IMR-90 (cell line): ENCODE data around the gene PGS1. TPM values are rescaled to one million over a fixed set of nuclear protein-coding genes. Genes with fewer than 3 reads are reported as not detected.

Experiments used
- ATAC-seq: fragments of 200-7000 bp; cut with Tn5 transposase; 2 replicates; pipeline ENCODE4 v1.9.1; 2020; ENCODE audit warnings: low read depth, mild to moderate bottlenecking, moderate library complexity
- BruUV-seq: library from RNA; stranded (reverse); fragments of 400-500 nt; replicated peaks from 2 replicates; lab custom pipeline; 2021; lab: Mats Ljungman, UMichigan
- CTCF ChIA-PET: fragments of 300-600 bp; formaldehyde crosslinking; extraction: SDS; loops from one replicate; lab custom pipeline; 2021; ENCODE audit warnings: antibody characterized with exemption; lab: Yijun Ruan, JAX
- POLR2A ChIA-PET: fragments of 300-600 bp; sonication (Branson Sonifier 250); formaldehyde crosslinking; loops from one replicate; lab custom pipeline; 2022; ENCODE audit warnings: antibody characterized with exemption; ENCODE audit not compliant: unreplicated experiment; lab: Charles Lee
- DNase-seq: peaks from one replicate; pipeline ENCODE4 v3.0.0; 2013
- H2AFZ ChIP-seq: replicated peaks from 2 replicates; pipeline ENCODE3; 2013; ENCODE audit warnings: low read length, mild to moderate bottlenecking; ENCODE audit not compliant: poor library complexity
- H2AK5ac ChIP-seq: 2 replicates; pipeline ENCODE4 v1.6.1; 2013; ENCODE audit warnings: low read depth, low read length, inconsistent platforms
- H2AK9ac ChIP-seq: replicated peaks from 2 replicates; pipeline ENCODE3; 2013; ENCODE audit warnings: mild to moderate bottlenecking, low read depth, low read length, moderate library complexity; ENCODE audit not compliant: poor library complexity
- H2BK120ac ChIP-seq: 2 replicates; pipeline ENCODE4 v1.6.1; 2013; ENCODE audit warnings: low read depth, low read length, inconsistent platforms
- H2BK15ac ChIP-seq: 3 replicates; pipeline ENCODE4 v1.6.1; 2013; ENCODE audit warnings: low read depth, low read length, inconsistent platforms
- H2BK20ac ChIP-seq: 2 replicates; pipeline ENCODE4 v1.6.1; 2013; ENCODE audit warnings: low read depth, mild to moderate bottlenecking, inconsistent platforms, low read length, moderate library complexity
- H2BK5ac ChIP-seq: 2 replicates; pipeline ENCODE4 v1.6.1; 2013; ENCODE audit warnings: mild to moderate bottlenecking, low read depth, low read length, inconsistent platforms; ENCODE audit not compliant: poor library complexity, severe bottlenecking
- H3K14ac ChIP-seq: replicated peaks from 2 replicates; pipeline ENCODE4 v1.6.1; 2013; ENCODE audit warnings: low read depth, low read length, inconsistent platforms
- H3K18ac ChIP-seq: 2 replicates; pipeline ENCODE4 v1.6.1; 2013; ENCODE audit warnings: low read depth, low read length, control low read depth
- H3K23ac ChIP-seq: 2 replicates; pipeline ENCODE4 v1.6.1; 2013; ENCODE audit warnings: low read depth, low read length, inconsistent platforms
- H3K27ac ChIP-seq: 2 replicates; pipeline ENCODE4 v1.5.1; 2013; ENCODE audit warnings: mild to moderate bottlenecking, control low read depth, low read length; ENCODE audit not compliant: insufficient read depth
- H3K27me3 ChIP-seq: 2 replicates; pipeline ENCODE4 v1.6.1; 2013; ENCODE audit warnings: low read length; ENCODE audit not compliant: control insufficient read depth, insufficient read depth
- H3K36me3 ChIP-seq: 2 replicates; pipeline ENCODE4 v1.6.1; 2013; ENCODE audit warnings: low read length, mixed read lengths; ENCODE audit not compliant: control insufficient read depth, insufficient read depth
- H3K4ac ChIP-seq: 2 replicates; pipeline ENCODE4 v1.6.1; 2013; ENCODE audit warnings: low read depth, low read length, inconsistent platforms
- H3K4me1 ChIP-seq: 2 replicates; pipeline ENCODE4 v1.6.1; 2013; ENCODE audit warnings: low read length, mixed read lengths; ENCODE audit not compliant: control insufficient read depth, insufficient read depth
- H3K4me2 ChIP-seq: 2 replicates; pipeline ENCODE4 v1.6.1; 2013; ENCODE audit warnings: low read depth, mild to moderate bottlenecking, control low read depth, low read length, moderate library complexity
- H3K4me3 ChIP-seq: 2 replicates; pipeline ENCODE4 v1.5.1; 2013; ENCODE audit warnings: low read depth, mild to moderate bottlenecking, control low read depth, low read length, moderate library complexity; ENCODE audit not compliant: insufficient read depth
- H3K56ac ChIP-seq: 2 replicates; pipeline ENCODE4 v1.6.1; 2013; ENCODE audit warnings: low read length, inconsistent platforms; ENCODE audit not compliant: insufficient read depth; ENCODE audit errors: extremely low read depth
- H3K79me1 ChIP-seq, 2 experiments: 2 replicates each; pipeline ENCODE4 v1.6.1; 2013; ENCODE audit warnings: low read length in 2 of 2, inconsistent platforms in 1 of 2, low read depth in 1 of 2
- H3K9ac ChIP-seq: 2 replicates; pipeline ENCODE4 v1.6.1; 2013; ENCODE audit warnings: low read depth, low read length, control low read depth
- H3K9me1 ChIP-seq: 2 replicates; pipeline ENCODE4 v1.6.1; 2013; ENCODE audit warnings: low read length, inconsistent platforms; ENCODE audit not compliant: insufficient read depth
- H3K9me3 ChIP-seq: 2 replicates; pipeline ENCODE4 v1.6.1; 2013; ENCODE audit warnings: low read length; ENCODE audit not compliant: control insufficient read depth, insufficient read depth
- H4K20me1 ChIP-seq: 2 replicates; pipeline ENCODE4 v1.6.1; 2013; ENCODE audit warnings: low read length, inconsistent platforms; ENCODE audit not compliant: insufficient read depth
- H4K5ac ChIP-seq: 2 replicates; pipeline ENCODE4 v1.6.1; 2013; ENCODE audit warnings: mild to moderate bottlenecking, low read depth, low read length, control low read depth
- H4K8ac ChIP-seq, 2 experiments: 2 replicates each; pipeline ENCODE4 v1.6.1; 2013; ENCODE audit warnings: low read depth in 2 of 2, low read length in 2 of 2, control low read depth in 1 of 2, inconsistent platforms in 1 of 2
- H4K91ac ChIP-seq: 2 replicates; pipeline ENCODE4 v1.6.1; 2013; ENCODE audit warnings: low read depth, low read length, inconsistent platforms; ENCODE audit not compliant: insufficient read depth
- BHLHE40 ChIP-seq: fragments of 150-350 bp; IDR thresholded peaks from 2 replicates; pipeline ENCODE4 v1.6.1; 2016; ENCODE audit warnings: mild to moderate bottlenecking, low read depth, low read length
- CEBPB ChIP-seq: IDR thresholded peaks from 2 replicates; pipeline ENCODE4 v1.6.1; 2012; ENCODE audit warnings: low read depth, low read length, improper control_type of control experiment
- CHD1 ChIP-seq: IDR thresholded peaks from 2 replicates; pipeline ENCODE4 v1.6.1; 2012; ENCODE audit warnings: low read depth, low read length, improper control_type of control experiment
- CTCF ChIP-seq: conservative IDR thresholded peaks from 2 replicates; pipeline ENCODE4 v1.5.1; 2012; ENCODE audit warnings: mild to moderate bottlenecking, low read depth, low read length, improper control_type of control experiment
- FOS ChIP-seq: fragments of 150-350 bp; IDR thresholded peaks from 2 replicates; pipeline ENCODE4 v1.6.1; 2016; ENCODE audit warnings: low read depth, low read length
- MAFK ChIP-seq: IDR thresholded peaks from 2 replicates; pipeline ENCODE4 v1.6.1; 2012; ENCODE audit warnings: low read depth, low read length, improper control_type of control experiment
- MAZ ChIP-seq: IDR thresholded peaks from 2 replicates; pipeline ENCODE4 v1.6.1; 2012; ENCODE audit warnings: low read depth, mild to moderate bottlenecking, low read length, improper control_type of control experiment, moderate library complexity, borderline replicate concordance
- NFE2L2 ChIP-seq: fragments of 150-350 bp; IDR thresholded peaks from 2 replicates; pipeline ENCODE4 v1.6.1; 2016; ENCODE audit warnings: low read depth, mild to moderate bottlenecking, low read length
- RAD21 ChIP-seq: IDR thresholded peaks from 2 replicates; pipeline ENCODE4 v1.6.1; 2012; ENCODE audit warnings: low read length, improper control_type of control experiment
- RCOR1 ChIP-seq: IDR thresholded peaks from 2 replicates; pipeline ENCODE4 v1.6.1; 2012; ENCODE audit warnings: mild to moderate bottlenecking, low read length, improper control_type of control experiment; ENCODE audit not compliant: insufficient replicate concordance
- RFX5 ChIP-seq: IDR thresholded peaks from 2 replicates; pipeline ENCODE4 v1.8.0; 2012; ENCODE audit warnings: low read depth, mild to moderate bottlenecking, low read length, moderate library complexity
- SMC3 ChIP-seq: fragments of 150-350 bp; IDR thresholded peaks from 2 replicates; pipeline ENCODE4 v1.6.1; 2016; ENCODE audit warnings: low read depth, mild to moderate bottlenecking, antibody characterized with exemption, low read length, moderate library complexity
- WGBS, 2 experiments: methylation state at CpG; one replicate each; pipeline versions ENCODE4 v1.1.5 to v1.1.7; 2013; ENCODE audit warnings: missing lambda C conversion rate in 2 of 2; ENCODE audit not compliant: insufficient read length in 1 of 2; ENCODE audit errors: extremely low coverage in 2 of 2; 5-methylcytosine and 5-hydroxymethylcytosine counted together
- dilution Hi-C: fragments of 300-500 bp; cut with HindIII; formaldehyde crosslinking; loops from one replicate; pipeline ENCODE4 v1.14.3; 2018; ENCODE audit warnings: low sequenced_read_pairs; ENCODE audit not compliant: unreplicated experiment
- in situ Hi-C: fragments of 300-500 bp; cut with MboI; formaldehyde crosslinking; loops from 3 replicates; pipeline ENCODE4 v1.14.3; 2019; ENCODE audit warnings: low sequenced_read_pairs, inconsistent platforms, mixed read lengths
- intact Hi-C: fragments of 100-400 bp; cut with micrococcal nuclease; formaldehyde crosslinking; loops from 2 replicates; pipeline ENCODE4 v1.10.0; 2022
- polyA plus RNA-seq, 3 experiments: library from polyadenylated mRNA; depleted of rRNA; stranded (reverse); fragments of >200 nt; gene quantifications; 2 replicates each; pipeline ENCODE4 v1.2.3, GENCODE V29; 2012; ENCODE audit warnings: low replicate concordance in 1 of 3
- total RNA-seq: library from RNA; depleted of rRNA; stranded (reverse); fragments of >200 nt; gene quantifications from 2 replicates; pipeline ENCODE4 v1.2.3, GENCODE V29; 2012
- TF ChIP-seq, protein P1 (sequence below): fragments of 150-350 bp; IDR thresholded peaks from 2 replicates; pipeline ENCODE4 v1.6.1; 2017; ENCODE audit warnings: mild to moderate bottlenecking, antibody characterized with exemption, low read length, low read depth

PGS1 gene
- total and polyA plus RNA-seq, 2 of the 4 experiments (the other 2 are of a cell fraction): 18.5 to 43.2 TPM

DNA sequence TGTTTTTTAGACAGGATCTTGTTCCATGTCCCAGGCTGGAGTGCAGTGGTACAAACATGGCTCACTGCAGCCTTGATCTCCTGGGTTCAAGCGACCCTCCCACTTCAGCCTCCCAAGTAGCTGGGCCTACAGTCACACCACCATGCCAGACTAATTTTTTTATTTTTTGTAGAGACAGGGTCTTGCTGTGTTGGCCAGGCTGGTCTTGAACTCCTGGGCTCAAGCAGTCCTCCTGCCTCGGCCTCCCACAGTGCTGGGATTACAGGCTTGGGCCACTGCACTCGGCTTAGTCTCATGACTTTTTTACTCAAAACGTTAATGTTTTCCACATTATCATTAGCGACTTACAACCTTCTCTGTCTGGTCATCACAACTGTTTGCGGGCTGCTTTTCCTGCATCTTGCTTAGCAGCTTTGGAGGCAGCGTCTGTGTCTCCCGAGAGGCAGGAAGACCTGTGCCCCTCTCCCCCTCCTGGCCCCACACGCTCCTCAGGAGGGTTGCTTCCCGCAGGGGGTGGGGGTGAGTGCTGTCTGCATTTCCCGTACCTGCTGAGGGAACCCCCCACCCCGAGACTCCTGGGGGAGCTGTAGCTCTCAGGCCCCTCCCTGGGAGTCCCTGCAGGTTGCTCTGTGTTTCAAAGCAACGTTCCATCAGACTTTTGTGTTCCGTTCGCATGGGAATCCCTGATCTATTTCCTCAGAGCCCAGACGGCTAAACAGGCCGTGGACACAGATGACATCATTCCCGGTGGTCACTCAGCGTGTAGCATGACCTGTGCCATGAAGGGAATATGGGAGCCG, 52.6 kb downstream of the PGS1 start (continued):
- no peak for TF ChIP-seq RFX5

- intact Hi-C loops: no loop called here
- no peak overlapping the region for H3K18ac ChIP-seq
- no peak overlapping the region for H3K9ac ChIP-seq
- POLR2A ChIA-PET: no interaction called here
- no peaks in the 10 kb centered on the region for H3K9me3 ChIP-seq
- no peak overlapping the region for H4K91ac ChIP-seq
- H4K20me1 ChIP-seq: no peaks in the 10 kb centered on the region
- no peak for ATAC-seq
- H2AK5ac ChIP-seq: no peak overlapping the region
- peaks cover 0 to 5% of the 10 kb centered on the region in 2 experiments; a peak in 1 of 4 replicates for H3K79me1 ChIP-seq
- WGBS, 2 experiments: 80% methylated on average over 6 of the region's 11 CpGs; no CpG with 5 or more reads in 1 of the 2 experiments
- H2AK9ac ChIP-seq: no peak overlapping the region
- peaks cover 14% of the 10 kb centered on the region; the same call in 1 of the 2 replicates for H3K4me1 ChIP-seq
- no peak for DNase-seq
- H2BK120ac ChIP-seq: no peak overlapping the region
- peaks cover 3% of the 10 kb centered on the region; the same call in 1 of the 2 replicates for H3K9me1 ChIP-seq
- no peak overlapping the region for H3K27ac ChIP-seq
- H3K4me3 ChIP-seq: no peak overlapping the region
- no peak overlapping the region for H2BK20ac ChIP-seq
- no peak overlapping the region for H2BK15ac ChIP-seq
- H4K5ac ChIP-seq: no peak overlapping the region
- H3K4ac ChIP-seq: no peak overlapping the region
- no TSS peak for BruUV-seq
- H3K14ac ChIP-seq: no peak overlapping the region
- no peak overlapping the region for H4K8ac ChIP-seq
- H3K27me3 ChIP-seq: no peaks in the 10 kb centered on the region
- no peak overlapping the region for H3K23ac ChIP-seq
- no peak overlapping the region for H2BK5ac ChIP-seq
- H2AFZ ChIP-seq: no peak overlapping the region
- no peak overlapping the region for H3K56ac ChIP-seq
- peaks cover 20% of the 10 kb centered on the region for H3K36me3 ChIP-seq
- H3K4me2 ChIP-seq: no peak overlapping the region
- dilution Hi-C loops: no loop called here
- CTCF ChIA-PET: no interaction called here
- in situ Hi-C loops: no loop called here
- TF ChIP-seq CEBPB (no peak), NFE2L2 (no peak), FOS (no peak), RCOR1 (no peak), CHD1 (no peak), RAD21 (no peak), MAZ (no peak), MAFK (no peak), CTCF (no peak), SMC3 (no peak), BHLHE40 (no peak)
- TF ChIP-seq, protein P1, sequence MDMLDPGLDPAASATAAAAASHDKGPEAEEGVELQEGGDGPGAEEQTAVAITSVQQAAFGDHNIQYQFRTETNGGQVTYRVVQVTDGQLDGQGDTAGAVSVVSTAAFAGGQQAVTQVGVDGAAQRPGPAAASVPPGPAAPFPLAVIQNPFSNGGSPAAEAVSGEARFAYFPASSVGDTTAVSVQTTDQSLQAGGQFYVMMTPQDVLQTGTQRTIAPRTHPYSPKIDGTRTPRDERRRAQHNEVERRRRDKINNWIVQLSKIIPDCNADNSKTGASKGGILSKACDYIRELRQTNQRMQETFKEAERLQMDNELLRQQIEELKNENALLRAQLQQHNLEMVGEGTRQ: no peak
These were observed 53.2 kb downstream of the PGS1 start for GRCh38 chr17:78431692-78431958.
